ENCODE data around the gene DDX31.

- TF ChIP-seq POLR2A (IDR thresholded peaks at IDR 0.05) (no peak), CTCF (IDR thresholded peaks at IDR 0.05) (no peak)
Measured at GRCh38 chr9:132630116-132630515, 39.7 kb downstream of the DDX31 start.
